Peyer's patch (tissue), 4 donors: Measurements from ENCODE around the gene ETS2. TPM values are rescaled to one million over a fixed set of nuclear protein-coding genes. Genes with fewer than 3 reads are reported as not detected.

Experiments used
- DNase-seq, 3 donors: peaks; one replicate each; pipeline ENCODE4 v3.0.0-alpha.2; 2017 to 2019
- H3K27ac ChIP-seq, 4 donors: fragments of 200-600 bp; sonication (generic); one replicate each; pipeline ENCODE4 v1.5.1; 2016 to 2019
- H3K27me3 ChIP-seq, 2 donors: fragments of 200-600 bp; sonication (generic); one replicate each; pipeline ENCODE4 v1.5.1; 2019
- H3K36me3 ChIP-seq, 3 donors: fragments of 200-600 bp; sonication (generic); one replicate each; pipeline ENCODE4 v1.5.1; 2016 to 2019
- H3K4me1 ChIP-seq, 4 donors: fragments of 200-600 bp; sonication (generic); one replicate each; pipeline ENCODE4 v1.5.1; 2016 to 2019
- H3K4me3 ChIP-seq, 4 donors: fragments of 200-600 bp; sonication (generic); 1 replicate in 3 of 4; 2 replicates in 1 of 4; pipeline ENCODE4 v1.5.1; 2016 to 2019; ENCODE audit warnings: mild to moderate bottlenecking in 1 of 4
- H3K9me3 ChIP-seq, 4 donors: fragments of 200-600 bp; sonication (generic); one replicate each; pipeline ENCODE4 v1.5.1; 2016 to 2019; ENCODE audit warnings: mild to moderate bottlenecking in 1 of 4
- CTCF ChIP-seq, 6 experiments: fragments of 450-650 bp in 4 of 6; fragments of 200-600 bp in 2 of 6; sonication (generic) in 1 of 6; IDR thresholded peaks; one replicate each; pipeline ENCODE4 v1.5.1; 2017 to 2019; ENCODE audit warnings: antibody characterized with exemption in 6 of 6, mild to moderate bottlenecking in 3 of 6, moderate library complexity in 1 of 6
- POLR2A ChIP-seq, 2 donors: fragments of 450-650 bp; IDR thresholded peaks; one replicate each; pipeline ENCODE4 v1.5.1; 2017; ENCODE audit warnings: antibody characterized with exemption in 2 of 2, mild to moderate bottlenecking in 2 of 2, moderate library complexity in 2 of 2
- total RNA-seq, 4 donors: library from RNA; depleted of rRNA; stranded (reverse); fragments of >200 nt; gene quantifications; one replicate each; pipeline ENCODE4 v1.1.0, GENCODE V29; 2016

ETS2 gene
- total RNA-seq, 4 donors from 2014 or later: 127 to 186 (median 147) TPM

GRCh38 chr21:38760762-38761155 is 45.0 kb upstream of the ETS2 start:
- no peak overlapping the region for H3K27ac ChIP-seq
- no peaks in the 10 kb centered on the region for H3K36me3 ChIP-seq
- H3K4me1 ChIP-seq: peaks cover 0 to 6% (median 0%) of the 10 kb centered on the region in 4 donors
- no peaks in the 10 kb centered on the region for H3K9me3 ChIP-seq
- DNase-seq: no peak
- TF ChIP-seq CTCF (IDR thresholded peaks at IDR 0.05): no peak
- TF ChIP-seq POLR2A (IDR thresholded peaks at IDR 0.05): no peak
- no peak overlapping the region for H3K4me3 ChIP-seq
- H3K27me3 ChIP-seq: no peaks in the 10 kb centered on the region

- H3K27me3 ChIP-seq: no peaks in the 10 kb centered on the region
- TF ChIP-seq POLR2A (IDR thresholded peaks at IDR 0.05) (no peak), CTCF (IDR thresholded peaks at IDR 0.05) (no peak)
- no peak overlapping the region for H3K4me3 ChIP-seq
- peak overlapping the region in 1 of 4 donors; percentile 19 for H3K27ac ChIP-seq
- peaks cover 0 to 3% (median 0%) of the 10 kb centered on the region in 4 donors for H3K4me1 ChIP-seq
- no peaks in the 10 kb centered on the region for H3K9me3 ChIP-seq
- DNase-seq: no peak
- H3K36me3 ChIP-seq: no peaks in the 10 kb centered on the region
Measured at GRCh38 chr21:38761531-38761930, 44.2 kb upstream of the ETS2 start.

- DNase-seq: no peak
- Histone ChIP-seq H3K4me3 (no peak overlapping the region), H3K27me3 (no peaks in the 10 kb centered on the region), H3K27ac (no peak overlapping the region), H3K36me3 (no peaks in the 10 kb centered on the region), H3K9me3 (no peaks in the 10 kb centered on the region), H3K4me1 (peaks cover 0 to 11% (median 0%) of the 10 kb centered on the region in 4 donors)
- TF ChIP-seq CTCF (IDR thresholded peaks at IDR 0.05): no peak
- TF ChIP-seq POLR2A (IDR thresholded peaks at IDR 0.05): no peak
Measured at GRCh38 chr21:38765056-38765455, 40.7 kb upstream of the ETS2 start.

- Histone ChIP-seq H3K4me1 (peaks cover 0 to 24% (median 0%) of the 10 kb centered on the region in 4 donors), H3K36me3 (no peaks in the 10 kb centered on the region), H3K4me3 (peak overlapping the region; percentile 20 to 44 (median 28)), H3K27me3 (no peaks in the 10 kb centered on the region), H3K9me3 (no peaks in the 10 kb centered on the region), H3K27ac (peak overlapping the region; percentile 73 to 92 (median 79))
- DNase-seq: peak; percentile 45 to 77 (median 68)
- TF ChIP-seq POLR2A (IDR thresholded peaks at IDR 0.05): peak in 1 of 2 donors; percentile 9
- TF ChIP-seq CTCF (IDR thresholded peaks at IDR 0.05): no peak
Measured at GRCh38 chr21:38766987-38767722, 38.6 kb upstream of the ETS2 start.

- H3K4me1 ChIP-seq: peaks cover 0 to 24% (median 0%) of the 10 kb centered on the region in 4 donors
- H3K27me3 ChIP-seq: no peaks in the 10 kb centered on the region
- H3K9me3 ChIP-seq: no peaks in the 10 kb centered on the region
- H3K36me3 ChIP-seq: no peaks in the 10 kb centered on the region
- no peak overlapping the region for H3K4me3 ChIP-seq
- DNase-seq: peak in 1 of 3 donors; percentile 22
- TF ChIP-seq CTCF (IDR thresholded peaks at IDR 0.05) (no peak), POLR2A (IDR thresholded peaks at IDR 0.05) (no peak)
- peak overlapping the region in 3 of 4 donors; percentile 73 to 83 (median 81) for H3K27ac ChIP-seq
Measured at GRCh38 chr21:38768471-38769063, 37.2 kb upstream of the ETS2 start.
